MM.1S (cell line): ENCODE data around the gene YPEL1.
"Not testable (repeated sequence)": the region's sequence is repeated elsewhere in the genome, so short reads cannot be mapped to it uniquely, and the experiment has no call there.

Experiments
- DNase-seq: peaks from one replicate; pipeline ENCODE4 v3.0.0-alpha.2; 2015
- H2AFZ ChIP-seq: fragments of 300-600 bp; sonication (generic); 2 replicates; pipeline ENCODE4 v1.6.0; 2016; ENCODE audit warnings: antibody characterized with exemption, low read length
- H3F3A ChIP-seq: fragments of 300-600 bp; sonication (generic); 2 replicates; pipeline ENCODE4 v1.6.1; 2016; ENCODE audit warnings: mild to moderate bottlenecking, antibody characterized with exemption, low read length, moderate library complexity, mixed read lengths; ENCODE audit not compliant: insufficient read depth
- H3K27ac ChIP-seq: fragments of 300-600 bp; sonication (generic); 2 replicates; pipeline ENCODE4 v1.5.1; 2016; ENCODE audit warnings: mild to moderate bottlenecking, low read length
- H3K27me3 ChIP-seq: fragments of 300-600 bp; sonication (generic); replicated peaks from 2 replicates; pipeline ENCODE4 v1.6.0; 2016; ENCODE audit warnings: low read length; ENCODE audit not compliant: insufficient read depth
- H3K36me3 ChIP-seq: fragments of 300-600 bp; sonication (generic); replicated peaks from 2 replicates; pipeline ENCODE4 v1.6.1; 2016; ENCODE audit warnings: mild to moderate bottlenecking, low read length, mixed read lengths; ENCODE audit not compliant: insufficient read depth
- H3K4me1 ChIP-seq: fragments of 300-600 bp; sonication (generic); 2 replicates; pipeline ENCODE4 v1.6.1; 2016; ENCODE audit warnings: low read length, mixed read lengths
- H3K4me2 ChIP-seq: fragments of 300-600 bp; sonication (generic); 2 replicates; pipeline ENCODE4 v1.6.0; 2016; ENCODE audit warnings: low read depth, low read length
- H3K4me3 ChIP-seq: fragments of 300-600 bp; sonication (generic); 2 replicates; pipeline ENCODE4 v1.5.1; 2016; ENCODE audit warnings: low read length, mixed read lengths
- H3K79me2 ChIP-seq: fragments of 300-600 bp; sonication (generic); 2 replicates; pipeline ENCODE4 v1.6.1; 2016; ENCODE audit warnings: mixed run types, low read length, mixed read lengths
- H3K9ac ChIP-seq: fragments of 300-600 bp; sonication (generic); 2 replicates; pipeline ENCODE4 v1.6.1; 2016; ENCODE audit warnings: low read length, mixed read lengths
- H3K9me2 ChIP-seq: fragments of 300-600 bp; sonication (generic); replicated peaks from 2 replicates; pipeline ENCODE4 v1.6.1; 2016; ENCODE audit warnings: mild to moderate bottlenecking, low read length, mixed read lengths; ENCODE audit not compliant: insufficient read depth
- H3K9me3 ChIP-seq: fragments of 300-600 bp; sonication (generic); replicated peaks from 2 replicates; pipeline ENCODE4 v1.6.1; 2016; ENCODE audit warnings: mild to moderate bottlenecking, low read length, mixed read lengths; ENCODE audit not compliant: insufficient read depth
- H4K20me1 ChIP-seq: fragments of 300-600 bp; sonication (generic); 2 replicates; pipeline ENCODE4 v1.6.1; 2016; ENCODE audit warnings: mild to moderate bottlenecking, low read length, moderate library complexity, mixed read lengths; ENCODE audit not compliant: insufficient read depth
- EZH2 ChIP-seq: fragments of 300-600 bp; sonication (generic); optimal IDR thresholded peaks from 2 replicates; pipeline ENCODE3; 2017; ENCODE audit warnings: low read depth, mild to moderate bottlenecking, antibody characterized with exemption, low read length, mixed read lengths
- EZH2phosphoT487 ChIP-seq: fragments of 300-600 bp; sonication (generic); IDR thresholded peaks from 2 replicates; pipeline ENCODE4 v1.6.1; 2018; ENCODE audit warnings: antibody characterized with exemption, low read length
- TF ChIP-seq, protein P1 (sequence below): fragments of 300-600 bp; sonication (generic); IDR thresholded peaks from 2 replicates; pipeline ENCODE4 v1.5.1; 2016; ENCODE audit warnings: antibody characterized with exemption, low read length, mixed read lengths

Gene YPEL1

DNA sequence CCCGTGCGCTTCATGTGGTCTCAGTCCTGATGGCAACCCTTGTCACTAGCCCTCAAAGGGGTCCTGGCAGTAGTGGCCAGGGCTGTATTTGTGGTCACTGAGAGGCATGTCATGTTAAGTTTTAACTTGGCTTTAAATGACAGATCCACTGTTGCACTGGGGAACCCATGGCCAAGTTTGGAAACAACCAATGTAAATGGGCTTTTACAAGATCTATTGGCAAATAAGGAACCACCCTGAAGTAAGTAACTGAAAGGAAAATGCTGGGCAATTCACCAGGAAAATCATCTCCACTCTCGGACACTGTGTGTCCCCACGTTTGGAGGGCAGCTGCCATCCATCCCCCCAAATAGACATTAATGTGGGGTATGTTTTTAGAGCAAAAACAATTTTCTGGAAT lies 8.4 kb downstream of the YPEL1 start:
- H3F3A ChIP-seq, result no peaks in the 10 kb centered on the region
- H3K79me2 ChIP-seq, result no peaks in the 10 kb centered on the region
- H3K9ac ChIP-seq, result no peak overlapping the region
- no peaks in the 10 kb centered on the region for H3K9me3 ChIP-seq
- no peaks in the 10 kb centered on the region for H3K27me3 ChIP-seq
- TF ChIP-seq, protein P1, sequence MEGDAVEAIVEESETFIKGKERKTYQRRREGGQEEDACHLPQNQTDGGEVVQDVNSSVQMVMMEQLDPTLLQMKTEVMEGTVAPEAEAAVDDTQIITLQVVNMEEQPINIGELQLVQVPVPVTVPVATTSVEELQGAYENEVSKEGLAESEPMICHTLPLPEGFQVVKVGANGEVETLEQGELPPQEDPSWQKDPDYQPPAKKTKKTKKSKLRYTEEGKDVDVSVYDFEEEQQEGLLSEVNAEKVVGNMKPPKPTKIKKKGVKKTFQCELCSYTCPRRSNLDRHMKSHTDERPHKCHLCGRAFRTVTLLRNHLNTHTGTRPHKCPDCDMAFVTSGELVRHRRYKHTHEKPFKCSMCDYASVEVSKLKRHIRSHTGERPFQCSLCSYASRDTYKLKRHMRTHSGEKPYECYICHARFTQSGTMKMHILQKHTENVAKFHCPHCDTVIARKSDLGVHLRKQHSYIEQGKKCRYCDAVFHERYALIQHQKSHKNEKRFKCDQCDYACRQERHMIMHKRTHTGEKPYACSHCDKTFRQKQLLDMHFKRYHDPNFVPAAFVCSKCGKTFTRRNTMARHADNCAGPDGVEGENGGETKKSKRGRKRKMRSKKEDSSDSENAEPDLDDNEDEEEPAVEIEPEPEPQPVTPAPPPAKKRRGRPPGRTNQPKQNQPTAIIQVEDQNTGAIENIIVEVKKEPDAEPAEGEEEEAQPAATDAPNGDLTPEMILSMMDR, result no peak
- TF ChIP-seq EZH2phosphoT487 (no peak), EZH2 (no peak)
- H3K4me2 ChIP-seq, result no peak overlapping the region
- no peak overlapping the region for H3K4me3 ChIP-seq
- no peak for DNase-seq
- no peaks in the 10 kb centered on the region for H3K9me2 ChIP-seq
- H4K20me1 ChIP-seq, result no peaks in the 10 kb centered on the region
- no peaks in the 10 kb centered on the region for H3K36me3 ChIP-seq
- H3K27ac ChIP-seq, result no peak overlapping the region
- H3K4me1 ChIP-seq, result no peaks in the 10 kb centered on the region
- H2AFZ ChIP-seq, result no peak overlapping the region

DNA sequence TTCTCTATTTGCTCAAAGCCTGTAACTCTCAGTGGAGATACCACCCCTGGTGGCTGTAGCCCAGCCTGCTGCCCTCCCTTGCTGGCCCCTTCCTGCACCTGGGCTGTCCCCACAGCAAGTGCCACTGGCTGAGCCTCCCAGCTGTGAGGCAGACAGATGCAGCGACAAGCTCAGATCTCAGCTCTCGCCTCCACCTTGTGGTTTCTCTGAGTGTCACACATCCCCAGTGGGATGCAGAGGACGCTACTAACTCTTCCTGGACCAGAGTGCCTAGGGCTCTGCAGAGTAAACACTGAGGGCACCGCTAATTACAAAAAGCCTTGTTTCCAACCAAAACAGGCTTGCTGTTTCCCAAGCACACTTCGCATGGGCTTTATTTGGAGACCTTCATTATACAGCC lies 8.9 kb downstream of the YPEL1 start:
- H3K4me3 ChIP-seq, result no peak overlapping the region
- H3K9me3 ChIP-seq, result no peaks in the 10 kb centered on the region
- no peak overlapping the region for H3K4me2 ChIP-seq
- DNase-seq, result peak; percentile 36
- H3K27me3 ChIP-seq, result no peaks in the 10 kb centered on the region
- H3K27ac ChIP-seq, result no peak overlapping the region
- TF ChIP-seq, protein P1, result peak; percentile 25; the same call in 1 of the 2 replicates
- TF ChIP-seq EZH2phosphoT487 (no peak), EZH2 (no peak)
- H4K20me1 ChIP-seq, result no peaks in the 10 kb centered on the region
- H3K36me3 ChIP-seq, result no peaks in the 10 kb centered on the region
- no peaks in the 10 kb centered on the region for H3K9me2 ChIP-seq
- H2AFZ ChIP-seq, result no peak overlapping the region
- no peaks in the 10 kb centered on the region for H3K4me1 ChIP-seq
- H3K9ac ChIP-seq, result no peak overlapping the region
- no peaks in the 10 kb centered on the region for H3K79me2 ChIP-seq
- no peaks in the 10 kb centered on the region for H3F3A ChIP-seq

- Histone ChIP-seq H3K36me3 (no peaks in the 10 kb centered on the region), H2AFZ (no peak overlapping the region), H4K20me1 (no peaks in the 10 kb centered on the region), H3K27me3 (no peaks in the 10 kb centered on the region), H3K27ac (no peak overlapping the region), H3F3A (no peaks in the 10 kb centered on the region), H3K9me2 (no peaks in the 10 kb centered on the region), H3K9ac (no peak overlapping the region), H3K4me3 (no peak overlapping the region), H3K4me1 (no peaks in the 10 kb centered on the region), H3K9me3 (no peaks in the 10 kb centered on the region), H3K4me2 (no peak overlapping the region), H3K79me2 (no peaks in the 10 kb centered on the region)
- no peak for DNase-seq
- TF ChIP-seq EZH2phosphoT487 (no peak), EZH2 (no peak)
- TF ChIP-seq, protein P1, result no peak
These were observed 9.5 kb downstream of the YPEL1 start for GRCh38 chr22:21725956-21726649.

DNA sequence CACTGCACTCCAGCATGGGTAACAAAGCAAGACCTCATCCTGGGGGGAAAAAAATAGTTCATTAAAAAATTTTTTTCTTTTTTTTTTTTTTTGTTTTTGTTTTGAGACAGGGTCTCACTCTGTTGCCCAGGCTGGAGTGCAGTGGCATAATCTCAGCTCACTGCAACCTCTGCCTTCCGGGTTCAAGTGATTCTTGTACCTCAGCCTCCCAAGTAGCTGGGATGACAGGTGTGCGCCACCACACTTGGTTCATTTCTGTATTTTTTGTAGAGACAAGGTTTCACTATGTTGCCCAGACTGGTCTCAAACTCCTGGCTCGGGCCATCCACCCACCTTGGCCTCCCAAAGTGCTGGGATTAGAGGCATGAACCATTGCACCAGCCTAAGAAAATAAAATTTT lies 11.1 kb downstream of the YPEL1 start:
- not testable (repeated sequence) for H3K9me3 ChIP-seq, H3F3A ChIP-seq, H3K4me1 ChIP-seq, H2AFZ ChIP-seq, H3K27me3 ChIP-seq, DNase-seq, H4K20me1 ChIP-seq, H3K9me2 ChIP-seq, H3K4me2 ChIP-seq, H3K79me2 ChIP-seq, H3K4me3 ChIP-seq, H3K9ac ChIP-seq, H3K27ac ChIP-seq, H3K36me3 ChIP-seq

DNA sequence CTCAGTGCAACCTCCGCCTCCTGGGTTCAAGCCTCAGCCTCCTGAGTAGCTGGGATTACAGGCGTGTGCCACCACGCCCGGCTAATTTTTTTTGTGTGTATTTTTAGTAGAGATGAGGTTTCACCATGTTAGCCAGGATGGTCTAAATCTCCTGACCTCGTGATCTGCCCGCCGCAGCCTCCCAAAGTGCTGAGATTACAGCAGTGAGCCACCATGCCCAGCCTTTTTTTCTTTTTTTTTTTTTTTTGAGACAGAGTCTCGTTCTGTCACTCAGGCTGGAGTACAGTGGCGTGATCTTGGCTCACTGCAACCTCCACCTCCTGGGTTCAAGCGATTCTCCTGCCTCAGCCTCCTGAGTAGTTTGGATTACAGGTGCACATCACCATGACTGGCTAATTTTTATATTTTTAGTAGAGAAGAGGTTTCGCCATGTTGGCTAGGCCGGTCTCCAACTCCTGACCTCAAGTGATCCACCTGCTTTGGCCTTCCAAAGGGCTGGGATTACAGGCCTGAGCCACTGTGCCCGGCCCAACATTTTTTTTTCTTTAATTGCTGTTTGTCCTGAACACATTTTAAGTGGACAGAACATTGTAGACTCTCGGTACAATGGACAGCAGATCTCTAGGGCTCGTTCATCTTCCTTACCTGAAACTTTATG lies 14.3 kb downstream of the YPEL1 start:
- not testable (repeated sequence) for H3K27me3 ChIP-seq, H4K20me1 ChIP-seq, H3K27ac ChIP-seq, H3K4me3 ChIP-seq, H3K36me3 ChIP-seq, H3K9me2 ChIP-seq, H3K4me2 ChIP-seq, H3K79me2 ChIP-seq, H2AFZ ChIP-seq, DNase-seq, H3F3A ChIP-seq, H3K9me3 ChIP-seq, H3K9ac ChIP-seq, H3K4me1 ChIP-seq
